Stimulated activated CD4-positive, alpha-beta T cell treated with anti-CD3 and anti-CD28 coated beads, Interleukin-4, amount 100 ng/mL, for 4 hours (primary cell): ENCODE results near the gene SPATA22.
"Not testable (repeated sequence)": the region's sequence is repeated elsewhere in the genome, so short reads cannot be mapped to it uniquely, and the experiment has no call there.

Experiments
- DNase-seq, 2 experiments: peaks; one replicate each; pipeline ENCODE4 v3.0.0-alpha.2; 2020

Gene SPATA22, protein sequence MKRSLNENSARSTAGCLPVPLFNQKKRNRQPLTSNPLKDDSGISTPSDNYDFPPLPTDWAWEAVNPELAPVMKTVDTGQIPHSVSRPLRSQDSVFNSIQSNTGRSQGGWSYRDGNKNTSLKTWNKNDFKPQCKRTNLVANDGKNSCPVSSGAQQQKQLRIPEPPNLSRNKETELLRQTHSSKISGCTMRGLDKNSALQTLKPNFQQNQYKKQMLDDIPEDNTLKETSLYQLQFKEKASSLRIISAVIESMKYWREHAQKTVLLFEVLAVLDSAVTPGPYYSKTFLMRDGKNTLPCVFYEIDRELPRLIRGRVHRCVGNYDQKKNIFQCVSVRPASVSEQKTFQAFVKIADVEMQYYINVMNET

GRCh38 chr17:3471599-3471998 is at the start of gene SPATA22:
TSS of gene SPATA22 (minus strand) at chr17:3471819. CDS start at chr17:3469325, 2,494 bp downstream.
- no peak for DNase-seq

- not testable (repeated sequence) for DNase-seq
Measured at GRCh38 chr17:3519472-3519871, 47.9 kb upstream of the SPATA22 start.

DNA sequence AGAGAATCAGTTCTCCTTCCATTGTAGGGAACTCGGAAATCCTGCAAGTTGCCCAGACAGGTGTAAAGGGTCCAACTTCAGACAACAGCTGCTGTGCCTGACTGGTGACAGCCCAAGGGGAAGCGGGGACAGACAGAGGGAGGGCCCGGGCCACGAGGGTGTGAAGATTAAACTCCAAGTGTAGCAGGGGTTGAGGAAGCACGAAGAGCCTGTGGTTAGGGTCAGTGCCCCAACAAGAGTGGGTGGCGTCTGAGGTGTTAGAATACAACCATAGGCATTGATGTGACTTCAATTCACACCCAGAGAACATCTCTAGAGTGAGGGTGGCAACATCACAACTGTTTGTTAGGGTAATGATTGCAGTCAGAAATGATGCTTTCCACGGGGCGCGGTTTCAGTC is 43.3 kb upstream of the SPATA22 start:
- DNase-seq: no peak

DNA sequence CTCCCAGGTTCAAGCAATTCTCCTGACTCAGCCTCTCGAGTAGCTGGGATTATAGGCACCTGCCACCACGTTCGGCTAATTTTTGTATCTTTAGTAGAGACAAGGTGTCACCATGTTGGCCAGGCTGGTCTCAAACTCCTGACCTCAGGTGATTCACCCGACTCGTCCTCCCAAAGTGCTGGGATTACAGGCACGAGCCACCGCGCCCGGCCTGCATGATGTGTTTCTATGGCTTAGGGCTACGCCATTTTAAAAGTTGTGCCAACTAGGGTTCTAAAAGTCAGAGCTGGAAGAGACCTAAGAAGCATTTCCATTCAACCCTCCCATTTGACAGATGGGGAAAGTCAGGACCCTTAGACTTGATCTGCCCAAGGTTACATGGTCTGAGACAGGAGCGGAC is 42.5 kb upstream of the SPATA22 start:
- DNase-seq: not testable (repeated sequence)

- no peak for DNase-seq
Measured at GRCh38 chr17:3513305-3514035, 41.9 kb upstream of the SPATA22 start.

DNA sequence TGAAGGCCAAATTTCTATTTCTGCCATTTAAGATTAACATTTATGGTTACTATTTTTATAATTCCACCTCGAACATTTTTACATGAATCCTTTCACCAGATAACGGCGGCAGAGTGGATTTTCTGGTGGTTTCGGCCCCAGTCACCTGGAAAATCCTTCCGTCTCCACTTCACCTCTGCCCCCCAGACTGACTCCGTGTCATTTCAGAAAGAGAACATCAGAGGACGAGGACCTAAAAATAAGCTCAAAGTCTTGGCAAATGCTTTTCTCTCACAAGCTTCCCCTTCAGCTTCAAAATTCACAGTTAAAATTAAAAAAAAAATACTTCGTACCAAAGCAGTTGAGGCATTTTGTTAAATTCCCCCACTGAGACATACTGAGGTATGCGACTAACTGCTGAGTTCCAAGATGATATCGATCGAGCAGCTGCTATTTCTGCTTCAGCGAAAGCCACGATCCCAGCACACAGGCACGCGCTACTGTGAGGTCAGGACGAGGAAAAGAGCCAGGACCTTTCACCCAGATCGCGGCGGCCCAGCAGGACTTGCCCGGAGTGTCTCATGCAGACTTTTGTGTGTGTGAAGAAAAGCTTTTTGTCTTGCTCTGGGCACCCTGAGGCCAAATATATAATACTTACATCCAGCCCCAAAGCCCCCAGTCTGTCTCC is 41.0 kb upstream of the SPATA22 start:
- DNase-seq: no peak

DNA sequence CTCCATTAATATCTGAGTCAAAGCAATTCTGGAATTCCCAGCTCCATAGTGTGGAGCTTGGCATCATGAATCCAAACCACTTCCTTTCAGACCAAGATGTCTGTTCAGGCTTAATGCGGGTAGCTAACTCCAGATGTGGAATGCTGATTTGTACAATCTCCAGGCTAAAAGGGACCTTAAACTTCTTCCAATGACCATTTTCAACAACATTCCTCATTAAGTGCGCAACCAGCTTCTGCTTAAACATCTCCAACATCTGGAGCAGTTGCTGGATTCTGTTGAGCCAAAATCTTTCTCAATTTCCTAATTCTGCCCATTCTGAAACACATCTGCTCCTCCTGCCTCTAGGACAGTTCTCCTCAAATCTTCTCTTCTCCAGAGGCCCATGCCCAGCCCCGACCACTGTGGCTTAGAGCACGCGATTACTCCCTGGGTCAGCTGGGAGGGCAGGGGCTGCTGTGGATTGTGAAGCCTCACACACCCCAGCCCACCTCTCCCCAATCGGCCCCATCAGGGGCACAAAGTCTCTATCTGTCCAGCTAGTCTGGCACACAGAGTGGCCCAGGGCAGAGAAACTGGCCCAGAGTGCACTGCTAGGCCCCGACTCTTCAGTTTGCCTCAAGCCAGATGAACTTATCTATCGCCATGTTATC is 40.4 kb upstream of the SPATA22 start:
- DNase-seq: no peak

DNA sequence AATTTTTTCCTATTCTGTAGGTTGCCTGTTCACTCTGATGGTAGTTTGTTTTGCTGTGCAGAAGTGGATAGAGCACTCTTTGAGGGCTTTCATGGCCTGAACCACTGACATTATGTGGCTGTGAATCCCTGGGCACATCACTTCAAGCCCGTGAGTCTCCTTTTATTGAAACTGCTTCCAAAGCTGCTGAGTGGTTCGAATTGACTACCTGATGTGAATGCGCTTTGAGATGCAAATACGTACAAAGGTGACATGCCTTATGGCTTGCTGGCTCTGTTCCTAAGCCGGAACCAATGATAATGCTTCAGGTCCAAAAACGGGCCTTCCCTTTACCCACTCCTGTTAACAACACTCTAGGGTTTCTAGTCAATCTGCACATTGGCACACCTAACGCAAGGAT is 38.5 kb upstream of the SPATA22 start:
- DNase-seq: no peak

DNA sequence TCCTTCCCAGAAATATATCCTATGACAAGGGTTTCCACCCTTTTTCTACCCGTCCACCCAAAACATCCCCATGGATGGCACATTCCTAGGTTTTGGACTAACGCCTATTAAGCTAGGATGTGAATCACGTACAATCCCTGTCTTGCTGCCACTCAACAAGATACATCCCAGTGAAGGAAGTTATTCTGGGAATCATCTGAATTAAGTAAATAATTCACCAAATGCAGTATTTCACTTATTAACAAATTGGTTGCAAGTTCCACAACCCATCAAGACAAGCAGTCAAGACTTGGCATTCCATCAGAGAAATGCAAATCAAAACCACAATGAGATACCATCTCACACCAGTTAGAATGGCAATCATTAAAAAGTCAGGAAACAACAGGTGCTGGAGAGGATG is 36.2 kb upstream of the SPATA22 start:
- no peak for DNase-seq

DNA sequence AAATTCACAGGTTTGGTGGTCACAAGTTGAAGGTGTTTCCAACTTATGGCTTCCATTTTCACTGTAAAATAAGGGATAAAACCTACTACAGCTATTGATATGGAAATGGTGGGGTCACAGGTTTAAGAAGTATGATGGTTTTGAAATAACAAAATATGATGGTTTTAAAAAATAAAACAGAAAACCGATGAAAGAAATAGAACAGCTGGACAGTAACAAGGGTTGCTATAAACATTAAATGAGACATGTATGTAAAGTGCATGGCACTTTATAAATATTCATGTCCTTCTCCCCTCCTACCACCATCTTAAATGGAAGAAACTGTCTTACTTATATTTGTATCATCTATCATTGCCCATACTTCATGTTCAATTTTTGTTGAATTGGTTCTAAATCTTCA is 35.5 kb upstream of the SPATA22 start:
- DNase-seq: no peak

GRCh38 chr17:3506054-3506453 is 34.4 kb upstream of the SPATA22 start:
- DNase-seq: no peak

- DNase-seq: no peak
Measured at GRCh38 chr17:3505008-3505407, 33.4 kb upstream of the SPATA22 start.

GRCh38 chr17:3503285-3503684 is 31.7 kb upstream of the SPATA22 start:
- DNase-seq: no peak

- no peak for DNase-seq
Measured at GRCh38 chr17:3502466-3502865, 30.8 kb upstream of the SPATA22 start.

- no peak for DNase-seq
Measured at GRCh38 chr17:3501344-3501743, 29.7 kb upstream of the SPATA22 start.

- no peak for DNase-seq
Measured at GRCh38 chr17:3497101-3497500, 25.5 kb upstream of the SPATA22 start.

- no peak for DNase-seq
Measured at GRCh38 chr17:3485481-3486068, 14.0 kb upstream of the SPATA22 start.

DNA sequence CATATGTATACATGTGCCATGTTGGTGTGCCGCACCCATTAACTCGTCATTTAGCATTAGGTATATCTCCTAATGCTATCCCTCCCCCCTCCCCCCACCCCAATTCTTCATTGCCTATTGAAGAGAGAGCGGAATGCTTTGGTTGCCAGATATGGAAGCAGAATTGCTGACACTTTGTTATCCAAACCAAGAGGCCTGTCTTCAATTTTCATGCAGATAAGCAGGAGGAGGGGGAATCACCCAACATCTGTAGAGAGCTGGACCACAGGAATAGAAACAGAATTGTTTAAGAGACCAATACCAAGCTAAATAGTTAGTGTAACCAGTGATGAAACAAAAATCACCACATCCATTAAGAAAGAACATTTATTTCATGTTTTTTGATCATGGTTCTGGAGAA is 11.2 kb upstream of the SPATA22 start:
- DNase-seq: no peak

DNA sequence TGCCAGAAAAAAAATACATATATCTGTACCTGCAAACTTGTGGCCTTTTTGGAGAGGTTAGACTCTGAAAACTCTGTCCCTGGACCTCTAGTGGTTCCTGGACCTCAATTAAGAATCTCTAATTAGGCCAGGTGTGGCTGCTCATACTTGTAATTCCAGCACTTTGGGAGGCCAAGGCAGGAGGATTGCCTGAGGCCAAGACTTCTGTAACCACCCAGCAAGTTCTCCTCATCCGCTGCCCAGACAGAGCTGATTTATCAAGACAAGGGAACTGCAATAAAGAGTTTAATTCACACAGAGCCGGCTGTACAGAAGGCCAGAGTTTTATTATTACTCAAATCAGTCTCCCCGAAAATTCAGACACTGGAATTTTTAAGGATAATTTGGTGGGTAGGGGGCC is 8.4 kb upstream of the SPATA22 start:
- no peak for DNase-seq

- no peak for DNase-seq
Measured at GRCh38 chr17:3475812-3476610, 4.4 kb upstream of the SPATA22 start, which contains the start of gene ASPA. TSS of gene ASPA (plus strand) at chr17:3475997. CDS start at chr17:3476160, 163 bp downstream.

DNA sequence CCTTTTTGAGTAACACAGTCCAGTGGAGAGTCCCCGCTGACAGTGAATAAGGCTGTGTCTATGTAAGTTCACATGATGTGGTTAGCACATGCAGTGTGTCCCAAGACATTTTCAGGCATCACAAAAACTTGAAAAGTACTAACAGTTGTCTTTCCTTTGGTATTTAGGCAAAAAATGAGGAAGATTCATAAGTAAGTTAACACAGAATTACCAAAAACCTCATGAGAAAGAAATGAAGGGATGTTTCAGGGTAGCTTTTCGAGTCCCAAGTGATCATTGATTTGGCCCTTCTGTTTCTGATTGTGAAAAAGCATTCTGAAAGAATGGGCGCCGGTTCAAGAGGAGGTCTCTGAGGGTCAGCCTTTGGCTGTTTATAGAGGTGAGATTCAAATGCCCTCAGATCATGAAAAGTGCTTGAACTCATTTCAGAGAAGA is 3.6 kb upstream of the SPATA22 start:
- DNase-seq: no peak

DNA sequence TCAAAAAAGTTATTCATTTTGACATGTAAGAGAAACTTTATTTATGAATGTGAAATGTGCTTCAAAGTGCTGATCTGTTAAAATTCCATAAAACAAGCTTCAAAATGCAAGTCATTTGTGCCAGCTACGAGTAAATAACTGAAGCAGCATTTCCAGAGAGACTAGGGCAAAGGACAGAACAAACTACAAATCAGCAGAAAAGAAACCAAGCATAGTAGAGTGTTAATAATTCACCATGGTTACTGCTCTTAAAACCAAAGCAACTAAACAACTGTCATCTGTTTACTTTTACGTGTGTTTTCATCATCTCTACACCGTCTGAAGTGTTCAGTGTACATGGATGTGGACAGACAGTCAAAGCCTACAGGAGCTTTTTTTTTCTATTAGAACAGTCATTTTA is 2.6 kb upstream of the SPATA22 start:
- DNase-seq: no peak
